SK-N-SH (cell line): ENCODE results near the gene HOXC11. TPM values are rescaled to one million over a fixed set of nuclear protein-coding genes. Genes with fewer than 3 reads are reported as not detected.

Experiments used
- CTCF ChIA-PET: fragments of 300-600, 350-600 bp; formaldehyde crosslinking; extraction: SDS; loops from one replicate; lab custom pipeline; 2021; lab: Yijun Ruan, JAX
- POLR2A ChIA-PET: fragments of 350-600 bp; sonication (Branson Sonifier 250); formaldehyde crosslinking; extraction: SDS; loops from one replicate; lab custom pipeline; 2020; ENCODE audit warnings: antibody characterized with exemption, inconsistent platforms; lab: Yijun Ruan, JAX
- DNase-seq: peaks from one replicate; pipeline ENCODE4 v3.0.0; 2012
- H2AFZ ChIP-seq: fragments of 200-600 bp; sonication (generic); 2 replicates; pipeline ENCODE4 v1.8.1; 2016; ENCODE audit warnings: antibody characterized with exemption, mild to moderate bottlenecking, low read depth
- H3F3A ChIP-seq: fragments of 200-600 bp; sonication (generic); replicated peaks from 2 replicates; pipeline ENCODE3; 2016; ENCODE audit warnings: antibody characterized with exemption, mild to moderate bottlenecking; ENCODE audit not compliant: insufficient read depth
- H3K27ac ChIP-seq, 2 experiments: fragments of 200-500 bp in 1 of 2; fragments of 200-600 bp in 1 of 2; sonication (Bioruptor generic) in 1 of 2; sonication (generic), shearing (Covaris generic) in 1 of 2; 2 replicates each; pipeline versions ENCODE4 v1.5.1 to v1.6.1; 2014 to 2016; ENCODE audit warnings: low read depth in 2 of 2, inconsistent platforms in 1 of 2, low read length in 1 of 2, mild to moderate bottlenecking in 1 of 2, mixed read lengths in 1 of 2
- H3K27me3 ChIP-seq: fragments of 200-600 bp; sonication (generic), shearing (Covaris generic); 2 replicates; pipeline ENCODE4 v1.6.1; 2016; ENCODE audit warnings: mixed run types; ENCODE audit not compliant: insufficient read depth
- H3K36me3 ChIP-seq, 2 experiments: fragments of 200-500 bp in 1 of 2; fragments of 200-600 bp in 1 of 2; sonication (Bioruptor generic) in 1 of 2; sonication (generic) in 1 of 2; replicated peaks in 1 of 2; 2 replicates each; pipeline versions ENCODE3 to v1.5.1; 2014 to 2016; ENCODE audit warnings: low read length in 1 of 2, mild to moderate bottlenecking in 1 of 2; ENCODE audit not compliant: insufficient read depth in 2 of 2, control insufficient read depth in 1 of 2
- H3K4me1 ChIP-seq, 2 experiments: fragments of 200-500 bp in 1 of 2; fragments of 200-600 bp in 1 of 2; sonication (Bioruptor generic) in 1 of 2; sonication (generic), shearing (Covaris generic) in 1 of 2; 2 replicates each; pipeline versions ENCODE4 v1.5.1 to v1.6.1; 2014 to 2016; ENCODE audit warnings: low read depth in 1 of 2, low read length in 1 of 2, mixed run types in 1 of 2; ENCODE audit not compliant: insufficient read depth in 2 of 2, control insufficient read depth in 1 of 2
- H3K4me2 ChIP-seq: fragments of 200-600 bp; sonication (generic), shearing (Covaris generic); 2 replicates; pipeline ENCODE4 v1.6.1; 2017; ENCODE audit warnings: mixed run types
- H3K4me3 ChIP-seq, 2 experiments: fragments of 200-500 bp in 1 of 2; fragments of 200-600 bp in 1 of 2; sonication (Bioruptor generic) in 1 of 2; sonication (generic), shearing (Covaris generic) in 1 of 2; 2 replicates each; pipeline versions ENCODE4 v1.5.1 to v1.8.1; 2014 to 2016; ENCODE audit warnings: low read depth in 2 of 2, inconsistent platforms in 1 of 2, low read length in 1 of 2, mild to moderate bottlenecking in 1 of 2, mixed read lengths in 1 of 2, moderate library complexity in 1 of 2
- H3K79me2 ChIP-seq: fragments of 200-600 bp; sonication (generic); 2 replicates; pipeline ENCODE4 v1.8.1; 2017; ENCODE audit warnings: mild to moderate bottlenecking; ENCODE audit not compliant: insufficient read depth
- H3K9ac ChIP-seq: fragments of 200-600 bp; sonication (generic); 2 replicates; pipeline ENCODE4 v1.6.1; 2017; ENCODE audit warnings: mixed run types
- H3K9me2 ChIP-seq: fragments of 200-600 bp; sonication (generic); 2 replicates; pipeline ENCODE4 v1.6.1; 2017; ENCODE audit warnings: mixed run types
- H3K9me3 ChIP-seq: fragments of 200-600 bp; sonication (generic); 2 replicates; pipeline ENCODE4 v1.6.1; 2017; ENCODE audit warnings: mixed run types, mild to moderate bottlenecking, moderate library complexity
- H4K20me1 ChIP-seq: fragments of 200-600 bp; sonication (generic); 2 replicates; pipeline ENCODE4 v1.6.1; 2017; ENCODE audit warnings: mild to moderate bottlenecking, mixed run types; ENCODE audit not compliant: insufficient read depth
- CTCF ChIP-seq: fragments of 200-600 bp; sonication (generic); IDR thresholded peaks from 2 replicates; pipeline ENCODE4 v1.6.1; 2017; ENCODE audit warnings: antibody characterized with exemption, mild to moderate bottlenecking, moderate library complexity
- EZH2phosphoT487 ChIP-seq: fragments of 200-600 bp; sonication (generic); IDR thresholded peaks from 2 replicates; pipeline ENCODE4 v1.6.1; 2017; ENCODE audit warnings: low read depth, mixed run types, mild to moderate bottlenecking, antibody characterized with exemption, moderate library complexity, borderline replicate concordance
- FOSL2 ChIP-seq: IDR thresholded peaks from 2 replicates; pipeline ENCODE4 v1.4.0; 2012; ENCODE audit warnings: low read depth, mild to moderate bottlenecking, moderate library complexity, borderline replicate concordance
- GABPA ChIP-seq: IDR thresholded peaks from 2 replicates; pipeline ENCODE4 v1.4.0; 2012; ENCODE audit warnings: low read depth, mild to moderate bottlenecking
- GATA2 ChIP-seq: sonication (generic); formaldehyde crosslinking; IDR thresholded peaks from 2 replicates; pipeline ENCODE4 v1.5.0; 2020; ENCODE audit warnings: mild to moderate bottlenecking, missing genetic modification reagents
- NFIC ChIP-seq: IDR thresholded peaks from 2 replicates; pipeline ENCODE4 v1.4.0; 2012; ENCODE audit warnings: borderline replicate concordance
- NRF1 ChIP-seq: IDR thresholded peaks from 2 replicates; pipeline ENCODE4 v1.6.1; 2012; ENCODE audit warnings: low read depth, mild to moderate bottlenecking, low read length
- PBX3 ChIP-seq: IDR thresholded peaks from 2 replicates; pipeline ENCODE4; 2012
- RAD21 ChIP-seq: IDR thresholded peaks from 2 replicates; pipeline ENCODE4 v1.6.1; 2012; ENCODE audit warnings: mild to moderate bottlenecking, low read length
- REST ChIP-seq: IDR thresholded peaks from 2 replicates; pipeline ENCODE4 v1.6.1; 2012; ENCODE audit warnings: mild to moderate bottlenecking, low read depth, low read length, moderate library complexity
- RFX5 ChIP-seq: IDR thresholded peaks from 2 replicates; pipeline ENCODE4 v1.6.1; 2012; ENCODE audit warnings: mild to moderate bottlenecking, improper control_type of control experiment, low read length
- TAF1 ChIP-seq: IDR thresholded peaks from 2 replicates; pipeline ENCODE4 v1.6.1; 2012; ENCODE audit warnings: low read depth, mild to moderate bottlenecking, low read length, moderate library complexity, borderline replicate concordance
- TCF12 ChIP-seq: IDR thresholded peaks from 2 replicates; pipeline ENCODE4 v1.4.0; 2012
- TEAD4 ChIP-seq: IDR thresholded peaks from 2 replicates; pipeline ENCODE4 v1.4.0; 2012; ENCODE audit warnings: mild to moderate bottlenecking, borderline replicate concordance; ENCODE audit not compliant: insufficient read depth
- USF1 ChIP-seq: IDR thresholded peaks from 2 replicates; pipeline ENCODE4 v1.4.0; 2012; ENCODE audit warnings: low read depth, borderline replicate concordance
- WGBS: methylation state at CpG from one replicate; pipeline ENCODE4 v1.1.6; 2017; ENCODE audit warnings: low lambda C conversion rate; 5-methylcytosine and 5-hydroxymethylcytosine counted together
- polyA plus RNA-seq, 3 experiments: library from polyadenylated mRNA; depleted of rRNA; stranded (reverse); fragments of >200 nt; gene quantifications; 2 replicates each; pipeline ENCODE4 v1.2.3, GENCODE V29; 2012
- TF ChIP-seq, protein P1 (sequence below): fragments of 150-350 bp; IDR thresholded peaks from 2 replicates; pipeline ENCODE4 v1.6.1; 2016; ENCODE audit warnings: mild to moderate bottlenecking, low read depth, low read length
- TF ChIP-seq, protein P2 (sequence below): IDR thresholded peaks from 2 replicates; pipeline ENCODE4 v1.4.0; 2012; ENCODE audit warnings: low read depth

HOXC11 gene
- polyA plus RNA-seq, 1 of the 3 experiments (the other 2 are of a cell fraction), result not detected

DNA sequence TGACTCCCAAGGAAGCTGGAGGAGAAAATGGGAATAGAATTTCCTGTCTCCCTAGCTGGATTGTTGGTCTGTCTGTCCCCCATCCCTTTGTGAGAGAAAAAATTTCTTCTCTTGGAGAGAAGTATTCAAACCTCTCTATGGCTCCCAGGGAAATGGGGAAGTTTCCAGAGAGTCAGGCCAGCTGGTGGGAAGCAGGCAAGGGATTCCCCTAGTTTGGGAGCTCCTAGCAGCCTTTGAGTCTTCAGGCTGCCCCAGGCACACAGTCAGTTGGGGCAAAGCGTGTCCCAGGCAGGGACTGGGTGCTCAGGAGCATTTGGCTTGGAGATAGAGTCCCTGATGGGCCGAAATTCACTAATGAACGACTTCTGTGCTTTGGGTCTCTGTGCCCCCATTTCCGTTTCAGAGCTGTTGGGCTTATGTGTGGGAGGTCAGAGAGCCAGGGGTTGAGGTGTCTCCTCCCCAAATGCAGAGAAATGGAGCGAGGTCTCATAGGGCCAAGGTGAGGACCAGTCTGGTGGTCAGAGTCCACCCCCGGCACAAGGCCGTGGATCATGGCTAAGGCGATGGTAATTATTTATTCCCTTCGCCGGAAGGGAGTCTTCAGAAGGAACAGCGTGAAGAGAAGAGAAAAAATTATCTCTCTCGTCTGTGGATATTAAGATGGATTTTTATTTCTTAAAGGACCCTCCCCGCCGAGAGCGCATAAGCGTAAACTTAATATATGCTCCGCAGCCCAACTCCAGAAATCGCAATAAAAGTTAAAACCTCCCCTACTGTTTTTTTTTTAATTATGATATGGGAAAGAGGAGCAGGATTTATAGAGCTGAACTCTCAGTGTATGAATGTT, 20.5 kb downstream of the HOXC11 start:
- POLR2A ChIA-PET, result interaction anchor here (0.6 kb wide), 1 partner anchor 322 kb away, joined by 5 read pairs; no protein-coding TSS in a partner anchor
- CTCF ChIA-PET, result interaction anchor here (0.8 to 24.5 kb wide), 11 partner anchors 9 to 247 kb away, joined by 3 to 568 read pairs (median 5); partner anchors contain the start of genes HOXC10, HOXC5 and SMUG1
- no peak for TF ChIP-seq USF1
- no peak for TF ChIP-seq REST
- no peak for TF ChIP-seq PBX3
- no peak for TF ChIP-seq GATA2 (CRISPR knock-in tag)
- TF ChIP-seq EZH2phosphoT487, result peak; percentile 61; the same call in 1 of the 2 replicates

DNA sequence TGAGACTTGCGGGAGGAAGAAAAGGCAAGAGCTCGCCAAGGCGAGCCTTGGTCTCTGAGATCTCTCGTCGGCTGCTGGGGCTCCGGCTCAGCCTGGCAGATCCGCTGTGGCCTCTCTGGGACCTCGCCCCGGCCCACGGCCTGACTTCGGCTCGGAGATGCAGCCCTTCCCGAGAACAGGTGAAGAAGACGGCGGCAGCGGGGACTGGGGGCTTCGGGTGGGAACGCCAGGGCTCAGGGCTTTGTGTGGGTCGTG, 21.0 kb downstream of the HOXC11 start:
- CTCF ChIA-PET, result interaction anchor here (1.4 to 24.5 kb wide), 7 partner anchors 7 to 221 kb away, joined by 3 to 568 read pairs (median 188); partner anchors contain the start of genes HOXC10 and SMUG1
- DNase-seq, result no peak
- WGBS, result 27% methylated on average over 14 of the region's 19 CpGs
- no peak overlapping the region for H3K4me2 ChIP-seq
- H3K4me3 ChIP-seq, result no peak overlapping the region
- H3F3A ChIP-seq, result peaks cover 5% of the 10 kb centered on the region
- H4K20me1 ChIP-seq, result no peaks in the 10 kb centered on the region
- peaks cover 0 to 6% of the 10 kb centered on the region in 2 experiments; a peak in 2 of 4 replicates for H3K4me1 ChIP-seq
- H3K27me3 ChIP-seq, result peaks cover 86% of the 10 kb centered on the region
- POLR2A ChIA-PET, result interaction anchor here (0.6 kb wide), 1 partner anchor 322 kb away, joined by 5 read pairs; no protein-coding TSS in a partner anchor
- H3K9me2 ChIP-seq, result no peaks in the 10 kb centered on the region
- no peaks in the 10 kb centered on the region for H3K9me3 ChIP-seq
- no peak overlapping the region for H3K9ac ChIP-seq
- H2AFZ ChIP-seq, result no peak overlapping the region
- H3K27ac ChIP-seq, result no peak overlapping the region
- H3K79me2 ChIP-seq, result no peaks in the 10 kb centered on the region
- H3K36me3 ChIP-seq, result no peaks in the 10 kb centered on the region
- no peak for TF ChIP-seq NRF1
- TF ChIP-seq RAD21, result no peak
- TF ChIP-seq EZH2phosphoT487, result no peak
- TF ChIP-seq NFIC, result no peak
- no peak for TF ChIP-seq CTCF
- no peak for TF ChIP-seq TCF12
- TF ChIP-seq, protein P1, sequence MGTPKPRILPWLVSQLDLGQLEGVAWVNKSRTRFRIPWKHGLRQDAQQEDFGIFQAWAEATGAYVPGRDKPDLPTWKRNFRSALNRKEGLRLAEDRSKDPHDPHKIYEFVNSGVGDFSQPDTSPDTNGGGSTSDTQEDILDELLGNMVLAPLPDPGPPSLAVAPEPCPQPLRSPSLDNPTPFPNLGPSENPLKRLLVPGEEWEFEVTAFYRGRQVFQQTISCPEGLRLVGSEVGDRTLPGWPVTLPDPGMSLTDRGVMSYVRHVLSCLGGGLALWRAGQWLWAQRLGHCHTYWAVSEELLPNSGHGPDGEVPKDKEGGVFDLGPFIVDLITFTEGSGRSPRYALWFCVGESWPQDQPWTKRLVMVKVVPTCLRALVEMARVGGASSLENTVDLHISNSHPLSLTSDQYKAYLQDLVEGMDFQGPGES, result no peak
- TF ChIP-seq, protein P2, sequence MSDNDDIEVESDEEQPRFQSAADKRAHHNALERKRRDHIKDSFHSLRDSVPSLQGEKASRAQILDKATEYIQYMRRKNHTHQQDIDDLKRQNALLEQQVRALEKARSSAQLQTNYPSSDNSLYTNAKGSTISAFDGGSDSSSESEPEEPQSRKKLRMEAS, result no peak
- no peak for TF ChIP-seq RFX5
- no peak for TF ChIP-seq FOSL2
- TF ChIP-seq TAF1, result no peak
- no peak for TF ChIP-seq TEAD4
- no peak for TF ChIP-seq GABPA

More for the DNA sequence above, 20.5 kb downstream of the HOXC11 start:
- Histone ChIP-seq H3K36me3 (no peaks in the 10 kb centered on the region), H4K20me1 (no peaks in the 10 kb centered on the region), H3K9me3 (no peaks in the 10 kb centered on the region), H3K79me2 (no peaks in the 10 kb centered on the region), H3K9me2 (no peaks in the 10 kb centered on the region), H3K4me2 (no peak overlapping the region), H3K4me1 (peaks cover 0 to 4% of the 10 kb centered on the region in 2 experiments; a peak in 2 of 4 replicates), H3K9ac (no peak overlapping the region), H3K27ac (no peak overlapping the region), H3K27me3 (peaks cover 88% of the 10 kb centered on the region), H2AFZ (no peak overlapping the region), H3F3A (peaks cover 5% of the 10 kb centered on the region), H3K4me3 (no peak overlapping the region)
- 60% methylated on average over 18 of the region's 18 CpGs for WGBS
- no peak for DNase-seq
